NCI-H510A (cell line): ENCODE data around the gene GSDME.
"Not testable (repeated sequence)": the region's sequence is repeated elsewhere in the genome, so short reads cannot be mapped to it uniquely, and the experiment has no call there.

Source experiments
- DNase-seq: peaks from one replicate; lab custom pipeline; 2025; lab: John Stamatoyannopoulos, UW

The GSDME gene

GRCh38 chr7:24757353-24758275 lies at the start of gene GSDME:
GSDME (minus strand) TSS chr7:24757464; CDS start chr7:24749774, 7,690 bp downstream.
- DNase-seq = peak; percentile 46

GRCh38 chr7:24802300-24802699 lies 45.0 kb upstream of the GSDME start:
- DNase-seq = no peak

- DNase-seq = no peak
These were observed 44.6 kb upstream of the GSDME start for GRCh38 chr7:24801883-24802282.

GRCh38 chr7:24800667-24801066 lies 43.4 kb upstream of the GSDME start:
- DNase-seq = no peak

GRCh38 chr7:24800073-24800472 lies 42.8 kb upstream of the GSDME start:
- DNase-seq = no peak

- DNase-seq = no peak
These were observed 42.2 kb upstream of the GSDME start for GRCh38 chr7:24799506-24799905.

- no peak for DNase-seq
These were observed 41.0 kb upstream of the GSDME start for GRCh38 chr7:24798261-24798660.

GRCh38 chr7:24797270-24797669 lies 40.0 kb upstream of the GSDME start:
- DNase-seq = no peak

- DNase-seq = no peak
These were observed 38.1 kb upstream of the GSDME start for GRCh38 chr7:24795407-24795767.

GRCh38 chr7:24794751-24795406 lies 37.6 kb upstream of the GSDME start:
- not testable (repeated sequence) for DNase-seq

- no peak for DNase-seq
These were observed 36.9 kb upstream of the GSDME start for GRCh38 chr7:24793982-24794648.

GRCh38 chr7:24788961-24789576 lies 31.8 kb upstream of the GSDME start:
- no peak for DNase-seq

- no peak for DNase-seq
These were observed 30.8 kb upstream of the GSDME start for GRCh38 chr7:24788075-24788474.

GRCh38 chr7:24786941-24787340 lies 29.7 kb upstream of the GSDME start:
- DNase-seq = no peak

GRCh38 chr7:24786306-24786705 lies 29.0 kb upstream of the GSDME start:
- no peak for DNase-seq

GRCh38 chr7:24784277-24784676 lies 27.0 kb upstream of the GSDME start:
- DNase-seq = no peak

GRCh38 chr7:24783698-24784097 lies 26.4 kb upstream of the GSDME start:
- DNase-seq = no peak

GRCh38 chr7:24781106-24781505 lies 23.8 kb upstream of the GSDME start:
- no peak for DNase-seq

- no peak for DNase-seq
These were observed 22.0 kb upstream of the GSDME start for GRCh38 chr7:24779283-24779655.

- DNase-seq = no peak
These were observed 21.4 kb upstream of the GSDME start for GRCh38 chr7:24778543-24779282.

- DNase-seq = no peak
These were observed 20.5 kb upstream of the GSDME start for GRCh38 chr7:24777806-24778205.

- no peak for DNase-seq
These were observed 16.4 kb upstream of the GSDME start for GRCh38 chr7:24773646-24774045.
